K562 (cell line): Measurements from ENCODE around the gene GFM1. TPM values are rescaled to one million over a fixed set of nuclear protein-coding genes. Genes with fewer than 3 reads are reported as not detected.
A peak's percentile ranks its signal among the peaks of the same experiment; 100 is the strongest.

Source experiments
- ARNT ChIP-seq, 2 experiments: fragments of 450-650 bp; IDR thresholded peaks; 2 replicates each; pipeline ENCODE4 v1.6.1; 2016; ENCODE audit warnings: mild to moderate bottlenecking in 1 of 2
- CBFA2T3 ChIP-seq: fragments of 450-650 bp; IDR thresholded peaks from 2 replicates; pipeline ENCODE4 v1.6.1; 2017
- CCNT2 ChIP-seq: IDR thresholded peaks from 2 replicates; pipeline ENCODE4 v1.6.1; 2011; ENCODE audit warnings: borderline replicate concordance, low read depth, mild to moderate bottlenecking, moderate library complexity, mixed read lengths, low read length; ENCODE audit not compliant: insufficient read length; ENCODE audit errors: extremely low read depth
- CXXC5 ChIP-seq: fragments of 250-450 bp; sonication (Bioruptor Pico); IDR thresholded peaks from 2 replicates; pipeline ENCODE4 v1.8.0; 2022; ENCODE audit warnings: inconsistent platforms, mild to moderate bottlenecking, moderate library complexity
- DMBX1 ChIP-seq: fragments of 250-450 bp; sonication (Bioruptor Pico); IDR thresholded peaks from 2 replicates; pipeline ENCODE4 v1.8.0; 2022; ENCODE audit warnings: inconsistent platforms, mild to moderate bottlenecking, moderate library complexity, borderline replicate concordance
- ELF4 ChIP-seq: fragments of 450-650 bp; formaldehyde crosslinking; IDR thresholded peaks from 2 replicates; pipeline ENCODE4 v1.4.0; 2022; ENCODE audit warnings: missing genetic modification characterization
- ERF ChIP-seq: fragments of 450-650 bp; formaldehyde crosslinking; IDR thresholded peaks from 2 replicates; pipeline ENCODE4 v1.4.0; 2020; ENCODE audit warnings: mild to moderate bottlenecking, mixed read lengths
- HNRNPLL ChIP-seq: fragments of 200-400 bp; formaldehyde crosslinking; IDR thresholded peaks from 2 replicates; pipeline ENCODE4 v1.6.1; 2017; ENCODE audit warnings: low read length, low read depth, mild to moderate bottlenecking; ENCODE audit not compliant: poor library complexity, severe bottlenecking
- MAZ ChIP-seq, 2 experiments: fragments of 450-650 bp in 1 of 2; sonication (generic) in 1 of 2; formaldehyde crosslinking; IDR thresholded peaks in 1 of 2; conservative IDR thresholded peaks in 1 of 2; 2 replicates each; pipeline versions ENCODE4 v1.4.0 to v1.5.0; 2020; ENCODE audit warnings: mild to moderate bottlenecking in 1 of 2, missing genetic modification reagents in 1 of 2
- PML ChIP-seq: IDR thresholded peaks from 2 replicates; pipeline ENCODE4 v1.6.1; 2012; ENCODE audit warnings: low read length, inconsistent platforms
- SREBF1 ChIP-seq: fragments of 150-350 bp; IDR thresholded peaks from 2 replicates; pipeline ENCODE4 v1.6.1; 2014; ENCODE audit warnings: antibody characterized with exemption, low read depth, low read length, borderline replicate concordance
- TFAM ChIP-seq: fragments of 250-450 bp; sonication (Bioruptor Pico); conservative IDR thresholded peaks from 2 replicates; pipeline ENCODE4 v1.5.0; 2021; ENCODE audit warnings: mild to moderate bottlenecking, moderate library complexity
- ZNF175 ChIP-seq: fragments of 200-800 bp; sonication (Bioruptor generic); IDR thresholded peaks from 2 replicates; pipeline ENCODE4 v1.6.1; 2016; ENCODE audit warnings: low read depth, mild to moderate bottlenecking, missing genetic modification characterization, missing compliant biosample characterization
- ZNF431 ChIP-seq: sonication (generic); formaldehyde crosslinking; IDR thresholded peaks from 2 replicates; pipeline ENCODE4 v1.8.0; 2022; ENCODE audit warnings: mild to moderate bottlenecking, missing genetic modification reagents
- polyA plus RNA-seq, 8 experiments: library from polyadenylated mRNA; depleted of rRNA in 4 of 8; stranded (reverse) in 5 of 8; unstranded in 3 of 8; fragments of >200 nt; fragmentation: Nextera tagmentation in 2 of 8; fragmentation: Illumina TruSeq in 1 of 8; extraction: Ambion mirVana in 2 of 8; extraction: Trizol in 1 of 8; gene quantifications; 2 replicates each; pipeline versions ENCODE4 v1.2.1 to v1.2.3, GENCODE V29; 2011 to 2014; ENCODE audit warnings: inconsistent platforms in 1 of 8, missing spikeins in 1 of 8
- total RNA-seq, 7 experiments: library from RNA; depleted of rRNA in 6 of 7; stranded (reverse); fragments of >200 nt in 6 of 7; fragmentation: Illumina TruSeq in 2 of 7; extraction: Trizol in 2 of 7; gene quantifications; 2 replicates each; pipeline versions ENCODE4 v1.2.1 to v1.2.3, GENCODE V29; 2011 to 2021; ENCODE audit warnings: low replicate concordance in 1 of 7
- TF ChIP-seq, protein P1 (sequence below): fragments of 450-650 bp; IDR thresholded peaks from 2 replicates; pipeline ENCODE4 v1.6.1; 2017; ENCODE audit warnings: antibody characterized with exemption, mild to moderate bottlenecking
- TF ChIP-seq, protein P2 (sequence below): IDR thresholded peaks from 2 replicates; pipeline ENCODE4 v1.6.1; 2011; ENCODE audit warnings: borderline replicate concordance, low read depth, mild to moderate bottlenecking, moderate library complexity, low read length; ENCODE audit not compliant: insufficient read depth, poor library complexity, severe bottlenecking
- TF ChIP-seq, protein P3 (sequence below): fragments of 450-650 bp; formaldehyde crosslinking; IDR thresholded peaks from 2 replicates; pipeline ENCODE4 v1.4.0; 2022; ENCODE audit warnings: mild to moderate bottlenecking, moderate library complexity

Gene GFM1
- total and polyA plus RNA-seq, 9 of the 15 experiments (the other 6 are each of a cell fraction or from before 2014, with no cell fraction given): 38.9 to 86.7 (median 64.8) TPM

DNA sequence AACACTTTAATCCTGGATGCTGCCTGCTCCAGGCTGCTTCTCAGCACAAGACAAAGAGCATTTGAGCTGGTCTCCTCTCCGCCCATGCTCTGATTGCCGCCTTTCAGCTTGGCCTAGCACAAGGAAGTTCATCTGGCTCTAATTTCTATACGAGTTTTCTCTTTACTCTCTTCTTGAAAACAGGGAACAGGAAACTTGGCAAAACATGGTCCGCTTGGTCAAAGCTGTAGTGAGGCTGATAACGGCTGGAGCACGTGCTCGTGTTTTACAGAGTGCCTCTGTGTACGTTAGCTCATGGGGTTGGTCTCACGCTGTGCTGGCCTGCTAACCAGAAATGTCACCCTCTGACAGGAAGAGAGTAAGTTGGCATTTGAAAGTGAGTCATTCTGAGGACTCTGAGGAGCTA, 68.8 kb downstream of the GFM1 start (continued):
- TF ChIP-seq, protein P1, sequence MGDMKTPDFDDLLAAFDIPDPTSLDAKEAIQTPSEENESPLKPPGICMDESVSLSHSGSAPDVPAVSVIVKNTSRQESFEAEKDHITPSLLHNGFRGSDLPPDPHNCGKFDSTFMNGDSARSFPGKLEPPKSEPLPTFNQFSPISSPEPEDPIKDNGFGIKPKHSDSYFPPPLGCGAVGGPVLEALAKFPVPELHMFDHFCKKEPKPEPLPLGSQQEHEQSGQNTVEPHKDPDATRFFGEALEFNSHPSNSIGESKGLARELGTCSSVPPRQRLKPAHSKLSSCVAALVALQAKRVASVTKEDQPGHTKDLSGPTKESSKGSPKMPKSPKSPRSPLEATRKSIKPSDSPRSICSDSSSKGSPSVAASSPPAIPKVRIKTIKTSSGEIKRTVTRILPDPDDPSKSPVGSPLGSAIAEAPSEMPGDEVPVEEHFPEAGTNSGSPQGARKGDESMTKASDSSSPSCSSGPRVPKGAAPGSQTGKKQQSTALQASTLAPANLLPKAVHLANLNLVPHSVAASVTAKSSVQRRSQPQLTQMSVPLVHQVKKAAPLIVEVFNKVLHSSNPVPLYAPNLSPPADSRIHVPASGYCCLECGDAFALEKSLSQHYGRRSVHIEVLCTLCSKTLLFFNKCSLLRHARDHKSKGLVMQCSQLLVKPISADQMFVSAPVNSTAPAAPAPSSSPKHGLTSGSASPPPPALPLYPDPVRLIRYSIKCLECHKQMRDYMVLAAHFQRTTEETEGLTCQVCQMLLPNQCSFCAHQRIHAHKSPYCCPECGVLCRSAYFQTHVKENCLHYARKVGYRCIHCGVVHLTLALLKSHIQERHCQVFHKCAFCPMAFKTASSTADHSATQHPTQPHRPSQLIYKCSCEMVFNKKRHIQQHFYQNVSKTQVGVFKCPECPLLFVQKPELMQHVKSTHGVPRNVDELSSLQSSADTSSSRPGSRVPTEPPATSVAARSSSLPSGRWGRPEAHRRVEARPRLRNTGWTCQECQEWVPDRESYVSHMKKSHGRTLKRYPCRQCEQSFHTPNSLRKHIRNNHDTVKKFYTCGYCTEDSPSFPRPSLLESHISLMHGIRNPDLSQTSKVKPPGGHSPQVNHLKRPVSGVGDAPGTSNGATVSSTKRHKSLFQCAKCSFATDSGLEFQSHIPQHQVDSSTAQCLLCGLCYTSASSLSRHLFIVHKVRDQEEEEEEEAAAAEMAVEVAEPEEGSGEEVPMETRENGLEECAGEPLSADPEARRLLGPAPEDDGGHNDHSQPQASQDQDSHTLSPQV: peak; percentile 86
- 0 out of 2 replicates have a peak, but pooled peaks have one; percentile 28 for TF ChIP-seq CBFA2T3
- TF ChIP-seq SREBF1: no peak
- TF ChIP-seq ZNF431: no peak
- no peak for TF ChIP-seq CCNT2
- TF ChIP-seq HNRNPLL: no peak
- TF ChIP-seq MAZ (CRISPR knock-in tag; conservative IDR thresholded peaks at IDR 0.05 in 1 of 2, IDR thresholded peaks at IDR 0.05 in 1 of 2): peak in 1 of 2 experiments; percentile 57; a peak in 1 of 4 replicates
- no peak for TF ChIP-seq TFAM
- TF ChIP-seq ZNF175 (CRISPR knock-in tag): 0 out of 2 replicates have a peak, but pooled peaks have one; percentile 31
- peak; percentile 58; the same call in 1 of the 2 replicates for TF ChIP-seq DMBX1 (CRISPR knock-in tag)
- TF ChIP-seq CXXC5 (CRISPR knock-in tag): peak; percentile 64
- no peak for TF ChIP-seq ARNT (IDR thresholded peaks at IDR 0.05)
- TF ChIP-seq, protein P2, sequence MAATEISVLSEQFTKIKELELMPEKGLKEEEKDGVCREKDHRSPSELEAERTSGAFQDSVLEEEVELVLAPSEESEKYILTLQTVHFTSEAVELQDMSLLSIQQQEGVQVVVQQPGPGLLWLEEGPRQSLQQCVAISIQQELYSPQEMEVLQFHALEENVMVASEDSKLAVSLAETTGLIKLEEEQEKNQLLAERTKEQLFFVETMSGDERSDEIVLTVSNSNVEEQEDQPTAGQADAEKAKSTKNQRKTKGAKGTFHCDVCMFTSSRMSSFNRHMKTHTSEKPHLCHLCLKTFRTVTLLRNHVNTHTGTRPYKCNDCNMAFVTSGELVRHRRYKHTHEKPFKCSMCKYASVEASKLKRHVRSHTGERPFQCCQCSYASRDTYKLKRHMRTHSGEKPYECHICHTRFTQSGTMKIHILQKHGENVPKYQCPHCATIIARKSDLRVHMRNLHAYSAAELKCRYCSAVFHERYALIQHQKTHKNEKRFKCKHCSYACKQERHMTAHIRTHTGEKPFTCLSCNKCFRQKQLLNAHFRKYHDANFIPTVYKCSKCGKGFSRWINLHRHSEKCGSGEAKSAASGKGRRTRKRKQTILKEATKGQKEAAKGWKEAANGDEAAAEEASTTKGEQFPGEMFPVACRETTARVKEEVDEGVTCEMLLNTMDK: no peak
- 0 out of 2 replicates have a peak, but pooled peaks have one; percentile 39 for TF ChIP-seq ELF4 (CRISPR knock-in tag)
- peak; percentile 77 for TF ChIP-seq ERF (CRISPR knock-in tag)
- TF ChIP-seq, protein P3, sequence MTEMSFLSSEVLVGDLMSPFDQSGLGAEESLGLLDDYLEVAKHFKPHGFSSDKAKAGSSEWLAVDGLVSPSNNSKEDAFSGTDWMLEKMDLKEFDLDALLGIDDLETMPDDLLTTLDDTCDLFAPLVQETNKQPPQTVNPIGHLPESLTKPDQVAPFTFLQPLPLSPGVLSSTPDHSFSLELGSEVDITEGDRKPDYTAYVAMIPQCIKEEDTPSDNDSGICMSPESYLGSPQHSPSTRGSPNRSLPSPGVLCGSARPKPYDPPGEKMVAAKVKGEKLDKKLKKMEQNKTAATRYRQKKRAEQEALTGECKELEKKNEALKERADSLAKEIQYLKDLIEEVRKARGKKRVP (CRISPR knock-in tag): 0 out of 2 replicates have a peak, but pooled peaks have one; percentile 38
- TF ChIP-seq PML: no peak
